ENCODE data around the gene COP1. TPM values are rescaled to one million over a fixed set of nuclear protein-coding genes. Genes with fewer than 3 reads are reported as not detected.

The COP1 gene
- total and polyA plus RNA-seq, 2 donors (not counting 1 experiment from before 2014, with no cell fraction given) = 18.7 to 68.5 TPM

GRCh38 chr1:176208034-176208433 is 948 bp upstream of the COP1 start:
- intact Hi-C loops (cut with micrococcal nuclease) = loop anchor here (5.0 to 10.0 kb wide), 2 partner anchors 1016 to 1183 kb away; partner anchors contain the start of genes KIAA0040 and MRPS14
- ATAC-seq (ENCODE audit: low read depth) = no peak
- no peaks in the 10 kb centered on the region for H3K9me3 Mint-ChIP-seq (ENCODE audit: insufficient read depth)
- Histone ChIP-seq H3K9me3 (ENCODE audit: control extremely low read depth in 1 of 3, control insufficient read depth in 2 of 3, insufficient read depth in 1 of 3, low read length in 2 of 3) (no peaks in the 10 kb centered on the region), H3K79me2 (ENCODE audit: control insufficient read depth, insufficient read depth, low read length) (peaks cover 41% of the 10 kb centered on the region), H3K27ac (ENCODE audit: low read length in 2 of 2) (peak overlapping the region; percentile 93 to 94), H3K36me3 (replicated peaks in 1 of 2; ENCODE audit: control extremely low read depth in 1 of 2, control insufficient read depth in 1 of 2, extremely low read depth in 1 of 2, insufficient read depth in 2 of 2, low read length in 1 of 2) (no peaks in the 10 kb centered on the region), H3K27me3 (replicated peaks in 1 of 4; ENCODE audit: control extremely low read depth in 1 of 4, control insufficient read depth in 3 of 4, insufficient read depth in 4 of 4, low read length in 3 of 4) (no peaks in the 10 kb centered on the region), H3K4me2 (replicated peaks; ENCODE audit: low read depth, low read length, poor library complexity, severe bottlenecking) (peak overlapping the region; percentile 96), H3K4me3 (ENCODE audit: control extremely low read depth in 1 of 5, extremely low read depth in 1 of 5, insufficient read depth in 1 of 5, low read depth in 2 of 5, low read length in 4 of 5) (peak overlapping the region; percentile 82 to 97 (median 94)), H4K20me1 (ENCODE audit: control insufficient read depth, insufficient read depth, low read length, poor library complexity, severe bottlenecking) (peaks cover 14% of the 10 kb centered on the region), H2AFZ (ENCODE audit: insufficient read depth, low read depth, low read length, poor library complexity, severe bottlenecking) (peak overlapping the region; percentile 94), H3K4me1 (ENCODE audit: control insufficient read depth in 2 of 2, insufficient read depth in 2 of 2, low read length in 2 of 2) (peaks cover 35 to 42% of the 10 kb centered on the region in 2 donors), H3K9ac (ENCODE audit: low read length) (peak overlapping the region; percentile 97)
- H3K4me1 Mint-ChIP-seq = peaks cover 42% of the 10 kb centered on the region
- no CpG with 5 or more reads among the region's 9 CpGs for WGBS (ENCODE audit: insufficient coverage)
- POLR2A ChIA-PET = no interaction called here
- CTCF ChIA-PET = interaction anchor here (0.8 kb wide), 1 partner anchor 88 kb away, joined by 3 read pairs; no protein-coding TSS in a partner anchor
- DNase-seq = peak; percentile 29
- H3K27me3 Mint-ChIP-seq = no peaks in the 10 kb centered on the region
- H3K4me3 Mint-ChIP-seq = peak overlapping the region; percentile 95
- TF ChIP-seq, protein P1, sequence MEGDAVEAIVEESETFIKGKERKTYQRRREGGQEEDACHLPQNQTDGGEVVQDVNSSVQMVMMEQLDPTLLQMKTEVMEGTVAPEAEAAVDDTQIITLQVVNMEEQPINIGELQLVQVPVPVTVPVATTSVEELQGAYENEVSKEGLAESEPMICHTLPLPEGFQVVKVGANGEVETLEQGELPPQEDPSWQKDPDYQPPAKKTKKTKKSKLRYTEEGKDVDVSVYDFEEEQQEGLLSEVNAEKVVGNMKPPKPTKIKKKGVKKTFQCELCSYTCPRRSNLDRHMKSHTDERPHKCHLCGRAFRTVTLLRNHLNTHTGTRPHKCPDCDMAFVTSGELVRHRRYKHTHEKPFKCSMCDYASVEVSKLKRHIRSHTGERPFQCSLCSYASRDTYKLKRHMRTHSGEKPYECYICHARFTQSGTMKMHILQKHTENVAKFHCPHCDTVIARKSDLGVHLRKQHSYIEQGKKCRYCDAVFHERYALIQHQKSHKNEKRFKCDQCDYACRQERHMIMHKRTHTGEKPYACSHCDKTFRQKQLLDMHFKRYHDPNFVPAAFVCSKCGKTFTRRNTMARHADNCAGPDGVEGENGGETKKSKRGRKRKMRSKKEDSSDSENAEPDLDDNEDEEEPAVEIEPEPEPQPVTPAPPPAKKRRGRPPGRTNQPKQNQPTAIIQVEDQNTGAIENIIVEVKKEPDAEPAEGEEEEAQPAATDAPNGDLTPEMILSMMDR (IDR thresholded peaks at IDR 0.05) = no peak
- no peak for TF ChIP-seq EZH2 (IDR thresholded peaks at IDR 0.05; ENCODE audit: borderline replicate concordance, insufficient read depth, low read depth, low read length, poor library complexity, severe bottlenecking)
- H3K27ac Mint-ChIP-seq = peak overlapping the region; percentile 100
